IPS DF 6.9 (cell line): Measurements from ENCODE around the gene JOSD2.

Experiments used
- DNase-seq: peaks from one replicate; pipeline ENCODE4 v3.0.0-alpha.2; 2013; ENCODE audit warnings: low read depth, low spot score
- H3K27ac ChIP-seq: one replicate; pipeline ENCODE4 v1.5.1; 2013; ENCODE audit warnings: low read length, control low read depth
- H3K27me3 ChIP-seq: 2 replicates; pipeline ENCODE4 v1.6.1; 2013; ENCODE audit warnings: mild to moderate bottlenecking, low read length; ENCODE audit not compliant: control insufficient read depth, insufficient read depth
- H3K36me3 ChIP-seq: 2 replicates; pipeline ENCODE4 v1.6.1; 2013; ENCODE audit warnings: low read length; ENCODE audit not compliant: control insufficient read depth, insufficient read depth
- H3K4me1 ChIP-seq: 2 replicates; pipeline ENCODE4 v1.6.1; 2013; ENCODE audit warnings: low read length; ENCODE audit not compliant: control insufficient read depth, insufficient read depth
- H3K4me3 ChIP-seq: 2 replicates; pipeline ENCODE4 v1.5.1; 2013; ENCODE audit warnings: mild to moderate bottlenecking, low read length
- H3K9me3 ChIP-seq: 2 replicates; pipeline ENCODE4 v1.6.1; 2013; ENCODE audit warnings: low read length, inconsistent platforms; ENCODE audit not compliant: control insufficient read depth, insufficient read depth
- WGBS: extraction: QIAGEN DNeasy Blood & Tissue Kit; methylation state at CpG from one replicate; pipeline ENCODE4 v1.1.7; 2013; ENCODE audit warnings: mixed read lengths, missing lambda C conversion rate; ENCODE audit not compliant: insufficient read length, insufficient coverage; 5-methylcytosine and 5-hydroxymethylcytosine counted together

Gene JOSD2

DNA sequence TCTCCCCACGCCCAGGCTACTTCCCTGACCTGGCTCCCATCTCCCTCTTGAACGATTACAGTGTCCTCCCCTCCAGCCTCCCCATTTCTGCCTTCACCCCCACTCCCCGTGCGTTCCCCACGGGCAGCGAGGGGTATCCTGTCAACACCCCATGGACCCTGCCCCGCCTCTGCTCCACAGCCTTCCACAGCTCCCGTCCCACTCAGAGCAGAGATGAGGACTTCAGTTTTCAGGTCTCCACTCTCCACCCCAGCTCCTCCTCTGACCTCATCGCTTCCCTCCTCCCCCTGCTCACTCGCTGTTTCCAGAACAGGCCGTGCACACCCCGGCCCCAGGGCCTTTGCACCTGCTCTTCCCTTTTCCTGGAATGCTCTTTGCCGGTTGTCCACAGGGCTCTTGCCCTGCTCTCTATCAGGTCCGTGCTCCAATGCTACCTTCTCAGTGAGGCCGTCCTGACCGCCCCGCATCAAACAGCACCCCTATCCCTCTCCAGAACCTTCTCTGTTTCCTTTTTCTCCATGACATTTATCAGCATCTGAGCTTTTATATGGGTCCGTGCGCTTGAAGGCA lies 42.2 kb upstream of the JOSD2 start:
- Histone ChIP-seq H3K27ac (no peak overlapping the region), H3K36me3 (no peaks in the 10 kb centered on the region; the same call in 1 of the 2 replicates), H3K9me3 (peaks cover 23% of the 10 kb centered on the region), H3K4me3 (no peak overlapping the region), H3K27me3 (no peaks in the 10 kb centered on the region), H3K4me1 (no peaks in the 10 kb centered on the region)
- no peak for DNase-seq
- WGBS: no CpG with 5 or more reads among the region's 19 CpGs

GRCh38 chr19:50552540-50552939 lies 41.5 kb upstream of the JOSD2 start:
- 100% methylated on average over 7 of the region's 15 CpGs for WGBS
- no peak for DNase-seq
- Histone ChIP-seq H3K4me1 (no peaks in the 10 kb centered on the region), H3K27me3 (no peaks in the 10 kb centered on the region), H3K27ac (no peak overlapping the region), H3K4me3 (no peak overlapping the region), H3K9me3 (peaks cover 27% of the 10 kb centered on the region), H3K36me3 (no peaks in the 10 kb centered on the region; the same call in 1 of the 2 replicates)

DNA sequence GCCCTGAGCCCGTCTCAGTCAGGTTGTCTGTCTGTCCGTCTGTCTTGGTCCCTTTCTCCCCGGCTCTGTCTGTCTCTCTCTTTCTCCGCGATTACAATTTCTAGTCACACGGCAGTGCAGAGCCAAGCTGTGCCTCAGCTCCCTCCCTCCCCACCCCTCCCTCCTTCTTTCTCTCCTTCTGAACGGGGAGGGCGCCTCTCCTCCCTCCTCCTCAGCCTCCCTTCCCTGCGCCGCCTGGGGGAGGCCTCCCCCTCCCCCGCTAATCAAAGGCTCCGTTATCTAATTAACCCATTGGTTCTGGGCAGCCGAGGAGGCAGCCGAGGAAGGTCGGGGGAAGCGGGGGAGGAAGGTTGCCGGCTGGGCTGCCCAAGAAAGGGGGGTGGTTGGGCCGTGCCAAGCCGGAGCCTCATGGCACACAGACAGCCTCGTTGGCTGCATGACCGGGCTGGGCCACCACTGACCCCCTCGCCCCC lies 40.8 kb upstream of the JOSD2 start:
- no peaks in the 10 kb centered on the region for H3K27me3 ChIP-seq
- H3K36me3 ChIP-seq: no peaks in the 10 kb centered on the region; the same call in 1 of the 2 replicates
- WGBS: no CpG with 5 or more reads among the region's 22 CpGs
- no peak overlapping the region for H3K4me3 ChIP-seq
- H3K9me3 ChIP-seq: peaks cover 30% of the 10 kb centered on the region
- DNase-seq: no peak
- no peak overlapping the region for H3K27ac ChIP-seq
- H3K4me1 ChIP-seq: no peaks in the 10 kb centered on the region

DNA sequence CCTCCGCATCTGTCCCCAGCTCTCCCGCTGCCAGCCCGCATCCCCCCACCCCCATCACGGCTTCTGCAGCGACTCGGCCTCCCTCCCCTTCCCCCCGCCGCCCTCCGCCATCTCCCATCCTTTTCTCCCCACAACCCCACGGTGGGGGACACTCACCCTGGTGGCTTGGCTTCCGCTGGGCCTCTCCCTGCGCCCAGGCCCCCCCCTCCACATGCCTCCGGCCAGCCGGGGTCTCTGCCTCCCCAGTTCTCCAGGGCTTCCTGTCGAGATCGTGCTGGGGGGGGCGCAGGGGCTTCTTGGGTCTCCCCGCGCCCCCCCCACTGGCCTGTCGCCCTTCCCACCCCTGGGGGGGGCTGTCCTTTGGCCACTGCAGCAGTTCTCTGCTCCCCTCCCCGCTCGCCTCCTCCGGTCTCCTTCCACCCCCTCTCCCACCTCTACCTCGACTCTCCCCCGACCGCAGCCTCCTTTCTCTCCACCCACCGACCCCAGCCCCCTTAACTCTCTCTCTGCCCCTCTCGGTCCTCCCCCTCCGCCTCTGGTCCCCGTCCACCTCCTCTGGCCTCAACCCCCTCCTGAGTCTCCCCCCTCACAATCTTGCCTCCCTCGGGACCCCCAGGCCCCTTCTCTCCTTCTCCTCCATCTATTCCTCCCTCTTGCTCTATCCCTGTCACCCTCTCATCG lies 40.2 kb upstream of the JOSD2 start:
- no peak overlapping the region for H3K27ac ChIP-seq
- H3K4me3 ChIP-seq: no peak overlapping the region
- H3K9me3 ChIP-seq: peaks cover 31% of the 10 kb centered on the region
- DNase-seq: no peak
- WGBS: no CpG with 5 or more reads among the region's 32 CpGs
- no peaks in the 10 kb centered on the region for H3K27me3 ChIP-seq
- H3K4me1 ChIP-seq: no peaks in the 10 kb centered on the region
- no peaks in the 10 kb centered on the region; the same call in 1 of the 2 replicates for H3K36me3 ChIP-seq

GRCh38 chr19:50550594-50550966 lies 39.6 kb upstream of the JOSD2 start:
- Histone ChIP-seq H3K36me3 (no peaks in the 10 kb centered on the region; the same call in 1 of the 2 replicates), H3K9me3 (peaks cover 31% of the 10 kb centered on the region), H3K27me3 (no peaks in the 10 kb centered on the region), H3K4me3 (no peak overlapping the region), H3K27ac (no peak overlapping the region), H3K4me1 (no peaks in the 10 kb centered on the region)
- no CpG with 5 or more reads among the region's 8 CpGs for WGBS
- no peak for DNase-seq

DNA sequence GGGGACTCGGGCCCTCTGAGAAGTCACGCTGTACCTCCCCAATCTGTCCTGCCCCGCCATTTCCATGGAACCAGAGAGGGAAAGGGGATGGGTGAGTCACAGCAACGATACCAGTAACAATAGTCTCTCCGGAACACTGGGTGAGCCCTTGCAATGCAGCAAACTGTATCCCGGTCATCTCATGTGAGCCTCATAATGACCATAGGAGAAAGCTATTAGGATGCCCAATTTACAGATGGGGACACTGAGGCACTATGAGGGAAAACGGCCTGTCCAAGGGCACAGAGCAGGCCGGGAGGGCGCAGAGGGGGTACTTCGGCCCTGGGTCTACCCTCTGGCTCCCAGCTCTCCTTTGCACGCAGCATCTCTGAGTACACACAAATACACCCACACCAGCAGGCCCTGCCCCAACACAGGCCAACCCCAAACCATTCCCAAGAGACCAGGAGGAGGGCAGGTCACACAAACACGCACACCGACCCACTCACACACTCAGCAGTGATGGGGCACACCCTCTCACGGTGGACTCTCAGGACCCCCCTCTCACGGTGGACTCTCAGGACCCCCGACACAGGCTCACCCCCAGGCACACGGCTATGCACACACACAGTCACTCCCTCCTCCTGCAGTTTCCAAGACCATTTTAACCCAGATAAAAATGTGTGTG lies 39.1 kb upstream of the JOSD2 start:
- no peak overlapping the region for H3K27ac ChIP-seq
- H3K4me3 ChIP-seq: no peak overlapping the region
- H3K9me3 ChIP-seq: peaks cover 27% of the 10 kb centered on the region
- H3K4me1 ChIP-seq: no peaks in the 10 kb centered on the region
- WGBS: no CpG with 5 or more reads among the region's 17 CpGs
- H3K36me3 ChIP-seq: no peaks in the 10 kb centered on the region; the same call in 1 of the 2 replicates
- no peak for DNase-seq
- H3K27me3 ChIP-seq: no peaks in the 10 kb centered on the region

DNA sequence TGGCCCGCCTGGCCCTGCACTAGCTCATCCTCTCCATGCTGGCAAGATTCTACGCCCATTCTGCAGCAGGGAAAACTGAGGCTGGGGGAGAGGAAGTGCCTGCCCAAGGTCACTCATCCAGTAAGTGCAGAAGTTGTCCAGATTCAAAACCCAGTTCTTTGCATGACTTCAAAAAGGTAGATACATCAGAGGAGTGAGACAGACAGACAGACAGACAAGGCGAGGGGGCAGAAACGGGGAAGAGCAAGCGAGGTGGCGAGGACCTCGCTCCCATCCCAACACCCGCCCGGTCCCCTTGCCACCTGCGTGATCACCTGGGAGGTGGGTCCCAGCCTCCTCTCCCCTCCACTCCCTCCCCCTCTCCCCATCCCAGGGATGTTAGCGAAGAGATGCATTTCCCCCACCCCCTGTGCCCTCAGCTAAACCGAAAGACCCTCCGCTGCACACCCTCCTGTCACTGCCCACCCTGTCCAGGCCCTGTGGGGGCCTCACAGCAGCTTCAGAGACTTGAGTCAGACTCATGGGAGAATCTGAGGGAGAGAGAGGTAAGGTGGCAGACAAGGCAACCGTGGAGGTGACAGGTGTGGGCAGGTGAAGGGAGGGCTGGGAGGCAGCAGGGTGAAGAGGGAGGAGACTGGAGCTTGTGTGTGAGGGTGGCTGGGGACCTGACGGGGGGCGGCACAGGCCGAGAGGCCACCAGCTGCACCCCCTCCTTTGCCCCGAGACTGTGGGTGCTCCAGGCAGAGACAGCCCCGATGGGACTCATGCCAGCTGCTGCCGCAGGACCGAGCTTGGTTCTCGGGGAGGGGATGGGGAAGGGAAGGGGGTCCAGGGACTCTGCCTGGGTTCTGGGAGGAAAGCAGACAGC lies 38.3 kb upstream of the JOSD2 start:
- no peaks in the 10 kb centered on the region for H3K27me3 ChIP-seq
- no peak for DNase-seq
- H3K36me3 ChIP-seq: no peaks in the 10 kb centered on the region; the same call in 1 of the 2 replicates
- no CpG with 5 or more reads among the region's 22 CpGs for WGBS
- H3K9me3 ChIP-seq: peaks cover 25% of the 10 kb centered on the region
- H3K4me3 ChIP-seq: no peak overlapping the region
- H3K27ac ChIP-seq: no peak overlapping the region
- no peaks in the 10 kb centered on the region for H3K4me1 ChIP-seq

DNA sequence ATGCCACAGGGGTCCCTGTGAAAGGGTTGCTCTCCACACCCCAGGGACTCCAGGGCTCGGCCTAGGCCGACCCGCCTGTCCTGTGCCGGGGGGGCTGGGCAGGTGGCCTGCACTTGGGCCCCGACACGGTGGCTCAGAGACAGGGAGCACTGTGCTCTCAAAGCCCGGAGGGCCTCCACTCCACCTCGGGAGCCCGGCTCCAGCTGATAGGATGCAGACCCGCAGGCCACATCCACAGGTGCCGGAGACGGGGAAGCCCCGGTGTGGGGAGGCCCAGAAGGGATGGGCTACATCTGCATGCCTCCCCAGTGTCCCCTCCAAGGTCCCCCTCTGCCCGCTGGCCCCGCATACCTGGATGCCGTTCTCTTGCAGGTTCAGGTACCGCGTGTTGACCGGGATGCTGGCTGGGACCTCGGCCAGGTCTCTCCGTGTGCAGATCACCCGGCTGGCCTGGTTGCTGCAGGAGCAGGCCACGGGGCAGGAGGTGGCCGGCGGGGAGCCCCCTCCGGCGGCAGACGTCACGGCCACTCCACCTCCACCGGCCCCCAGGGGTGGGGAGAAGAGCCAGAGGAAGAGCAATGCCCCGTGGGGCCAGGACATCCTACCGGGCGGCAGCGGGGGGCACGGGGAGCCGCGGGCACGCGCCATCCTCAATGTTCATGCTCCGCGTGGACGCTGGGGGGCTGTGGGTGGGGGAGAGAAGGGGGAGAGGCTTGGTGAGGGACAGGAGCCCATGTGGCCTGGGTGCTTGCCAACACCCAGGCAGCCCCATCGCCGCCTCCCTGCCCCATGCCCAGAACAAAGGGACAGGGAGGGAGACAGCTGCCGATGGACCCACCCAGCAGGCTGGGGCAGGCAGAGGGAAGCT lies 37.4 kb upstream of the JOSD2 start:
- WGBS: no CpG with 5 or more reads among the region's 45 CpGs
- Histone ChIP-seq H3K27ac (no peak overlapping the region), H3K27me3 (no peaks in the 10 kb centered on the region)

DNA sequence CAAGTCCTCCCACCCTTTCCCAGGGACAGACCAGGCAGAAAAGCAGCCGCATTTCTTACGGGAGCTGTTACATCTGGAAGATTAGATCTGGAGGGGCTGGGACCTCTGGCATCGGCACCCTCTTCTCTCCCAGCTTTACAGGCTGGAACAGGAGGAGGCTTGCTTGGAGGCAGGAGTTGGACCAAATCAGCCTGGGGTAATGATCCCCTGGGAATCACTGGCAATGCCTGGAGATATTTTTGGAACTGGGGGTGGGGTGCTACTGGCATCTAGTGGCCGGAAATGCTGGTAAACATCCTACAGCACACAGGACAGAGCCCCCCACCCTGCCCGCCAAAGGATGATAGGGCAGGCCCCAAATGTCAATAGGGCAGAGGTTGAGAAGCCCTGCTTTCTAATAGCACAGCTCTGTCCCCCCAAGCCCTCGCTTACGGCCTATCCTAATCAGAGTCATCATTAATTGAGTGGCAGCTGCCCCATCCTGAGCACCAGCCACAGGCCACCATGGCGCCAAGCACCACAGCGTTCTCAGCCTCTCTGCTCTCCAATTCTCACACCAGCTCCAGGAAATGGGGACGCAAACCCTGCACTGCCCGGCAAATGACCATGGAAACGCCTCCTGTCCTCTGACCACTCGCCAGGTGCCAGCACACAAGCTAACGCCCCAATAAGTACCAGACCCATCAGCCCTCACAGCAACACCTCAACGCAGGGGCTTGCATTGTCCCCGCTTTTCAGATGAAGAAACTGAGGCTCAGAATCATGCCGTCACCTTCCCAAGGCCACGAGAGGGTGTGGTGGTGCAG lies 36.6 kb upstream of the JOSD2 start:
- no peaks in the 10 kb centered on the region for H3K27me3 ChIP-seq
- no peak overlapping the region for H3K4me3 ChIP-seq
- H3K9me3 ChIP-seq: peaks cover 17% of the 10 kb centered on the region
- no peaks in the 10 kb centered on the region; the same call in 1 of the 2 replicates for H3K36me3 ChIP-seq
- H3K27ac ChIP-seq: no peak overlapping the region
- no peaks in the 10 kb centered on the region for H3K4me1 ChIP-seq
- DNase-seq: no peak
- WGBS: no CpG with 5 or more reads among the region's 18 CpGs

More for the DNA sequence above, 37.4 kb upstream of the JOSD2 start:
- no peaks in the 10 kb centered on the region; the same call in 1 of the 2 replicates for H3K36me3 ChIP-seq
- H3K9me3 ChIP-seq: peaks cover 21% of the 10 kb centered on the region
- no peaks in the 10 kb centered on the region for H3K4me1 ChIP-seq
- no peak for DNase-seq
- no peak overlapping the region for H3K4me3 ChIP-seq
